Effector CD4-positive, alpha-beta T cell (primary cell): ENCODE measurements around the gene TTYH3.
"Not testable (repeated sequence)": the region's sequence is repeated elsewhere in the genome, so short reads cannot be mapped to it uniquely, and the experiment has no call there.

Experiments used
- DNase-seq: peaks from one replicate; pipeline ENCODE4 v3.0.0-alpha.2; 2020

The TTYH3 gene

GRCh38 chr7:2689951-2690705 lies 58.3 kb downstream of the TTYH3 start:
- DNase-seq: no peak

GRCh38 chr7:2691011-2691707 lies 59.4 kb downstream of the TTYH3 start:
- no peak for DNase-seq

- DNase-seq: not testable (repeated sequence)
Observed at GRCh38 chr7:2691932-2692439, 60.2 kb downstream of the TTYH3 start.

GRCh38 chr7:2692543-2692942 lies 60.8 kb downstream of the TTYH3 start:
- DNase-seq: no peak

- DNase-seq: not testable (repeated sequence)
Observed at GRCh38 chr7:2693420-2694121, 61.8 kb downstream of the TTYH3 start.

GRCh38 chr7:2694122-2694436 lies 62.3 kb downstream of the TTYH3 start:
- not testable (repeated sequence) for DNase-seq

- peak; percentile 37 for DNase-seq
Observed at GRCh38 chr7:2698581-2699288, 66.9 kb downstream of the TTYH3 start.

- DNase-seq: no peak
Observed at GRCh38 chr7:2699289-2699620, 67.5 kb downstream of the TTYH3 start.

- DNase-seq: no peak
Observed at GRCh38 chr7:2700141-2700850, 68.5 kb downstream of the TTYH3 start.

- DNase-seq: no peak
Observed at GRCh38 chr7:2701424-2701823, 69.6 kb downstream of the TTYH3 start.

- DNase-seq: no peak
Observed at GRCh38 chr7:2701832-2702593, 70.2 kb downstream of the TTYH3 start.

- DNase-seq: no peak
Observed at GRCh38 chr7:2702594-2702957, 70.8 kb downstream of the TTYH3 start.

- DNase-seq: no peak
Observed at GRCh38 chr7:2705371-2706096, 73.7 kb downstream of the TTYH3 start.

GRCh38 chr7:2706685-2707126 lies 74.9 kb downstream of the TTYH3 start:
- no peak for DNase-seq

GRCh38 chr7:2707481-2707880 lies 75.7 kb downstream of the TTYH3 start:
- DNase-seq: no peak

GRCh38 chr7:2708041-2708440 lies 76.3 kb downstream of the TTYH3 start:
- no peak for DNase-seq

GRCh38 chr7:2708547-2709310 lies 76.9 kb downstream of the TTYH3 start:
- no peak for DNase-seq

GRCh38 chr7:2709553-2710285 lies 77.9 kb downstream of the TTYH3 start:
- peak; percentile 63 for DNase-seq

GRCh38 chr7:2710286-2710655 lies 78.5 kb downstream of the TTYH3 start:
- DNase-seq: peak; percentile 68
